ENCODE results near the gene PDE6C. TPM values are rescaled to one million over a fixed set of nuclear protein-coding genes. Genes with fewer than 3 reads are reported as not detected.
A peak's percentile ranks its signal among the peaks of the same experiment; 100 is the strongest.

PDE6C gene
- total and polyA plus RNA-seq, 4 donors = not detected

DNA sequence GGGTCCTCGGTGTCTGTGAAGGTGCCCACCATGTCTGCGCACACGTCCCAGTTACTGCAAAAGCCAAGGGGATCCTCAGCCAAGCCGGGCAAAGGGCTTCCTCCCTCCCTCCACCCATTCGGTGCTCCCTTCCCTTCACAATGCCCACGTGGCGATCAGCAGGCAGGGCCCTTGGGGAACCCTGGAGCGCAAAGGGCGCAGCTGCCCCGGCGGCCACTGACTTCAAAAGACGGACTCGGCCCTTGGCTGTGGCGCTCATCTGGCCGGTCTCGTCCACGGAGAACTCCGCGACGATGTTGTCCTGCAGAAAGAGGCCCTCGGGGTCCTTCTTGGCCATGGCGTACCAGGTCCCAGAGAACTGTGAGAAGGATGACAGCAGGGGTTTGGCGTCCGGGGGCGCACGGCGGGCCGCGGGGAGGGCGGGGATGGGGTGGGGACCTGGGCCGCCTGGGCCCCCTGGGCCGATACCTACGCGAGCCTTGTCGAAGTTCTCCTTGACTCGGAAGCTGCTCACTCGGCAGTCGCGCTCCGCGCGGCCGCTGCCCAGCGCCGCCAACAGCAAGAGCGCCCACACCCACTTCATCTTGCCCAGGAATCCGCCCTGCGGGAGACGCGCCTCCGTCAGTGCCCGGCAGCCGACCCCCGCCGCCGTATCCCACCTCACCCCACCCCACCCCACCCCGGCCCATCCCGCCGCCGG lies 11.7 kb upstream of the PDE6C start:
- ATAC-seq (ENCODE audit: insufficient read depth, low FRiP score) (no peak), DNase-seq (peak; percentile 57 to 79 (median 74))
- H3K4me3 ChIP-seq = no peak overlapping the region
- no peaks in the 10 kb centered on the region for H3K9me3 ChIP-seq (ENCODE audit: control insufficient read depth in 4 of 4, insufficient read depth in 3 of 4, low read length in 3 of 4)
- no peaks in the 10 kb centered on the region for H3K36me3 ChIP-seq (ENCODE audit: control insufficient read depth in 4 of 4, insufficient read depth in 4 of 4, low read length in 4 of 4)
- H3K27ac ChIP-seq (ENCODE audit: low read depth in 1 of 2, low read length in 1 of 2) = no peak overlapping the region
- no peak overlapping the region for H3K9ac ChIP-seq (ENCODE audit: insufficient read depth in 1 of 2, low read length in 2 of 2)
- TF ChIP-seq, protein P1, sequence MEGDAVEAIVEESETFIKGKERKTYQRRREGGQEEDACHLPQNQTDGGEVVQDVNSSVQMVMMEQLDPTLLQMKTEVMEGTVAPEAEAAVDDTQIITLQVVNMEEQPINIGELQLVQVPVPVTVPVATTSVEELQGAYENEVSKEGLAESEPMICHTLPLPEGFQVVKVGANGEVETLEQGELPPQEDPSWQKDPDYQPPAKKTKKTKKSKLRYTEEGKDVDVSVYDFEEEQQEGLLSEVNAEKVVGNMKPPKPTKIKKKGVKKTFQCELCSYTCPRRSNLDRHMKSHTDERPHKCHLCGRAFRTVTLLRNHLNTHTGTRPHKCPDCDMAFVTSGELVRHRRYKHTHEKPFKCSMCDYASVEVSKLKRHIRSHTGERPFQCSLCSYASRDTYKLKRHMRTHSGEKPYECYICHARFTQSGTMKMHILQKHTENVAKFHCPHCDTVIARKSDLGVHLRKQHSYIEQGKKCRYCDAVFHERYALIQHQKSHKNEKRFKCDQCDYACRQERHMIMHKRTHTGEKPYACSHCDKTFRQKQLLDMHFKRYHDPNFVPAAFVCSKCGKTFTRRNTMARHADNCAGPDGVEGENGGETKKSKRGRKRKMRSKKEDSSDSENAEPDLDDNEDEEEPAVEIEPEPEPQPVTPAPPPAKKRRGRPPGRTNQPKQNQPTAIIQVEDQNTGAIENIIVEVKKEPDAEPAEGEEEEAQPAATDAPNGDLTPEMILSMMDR (IDR thresholded peaks at IDR 0.05; ENCODE audit: control extremely low read depth, extremely low read depth) = no peak
- peaks cover 0 to 8% (median 0%) of the 10 kb centered on the region in 5 donors for H3K4me1 ChIP-seq (ENCODE audit: control insufficient read depth in 5 of 5, insufficient read depth in 5 of 5, low read length in 5 of 5)
- WGBS, 2 donors = 10 to 19% methylated on average over 46 to 60 of the region's 60 CpGs
- H3K27me3 ChIP-seq (ENCODE audit: control insufficient read depth in 3 of 3, insufficient read depth in 3 of 3, low read length in 2 of 3) = peaks cover 8 to 50% (median 29%) of the 10 kb centered on the region in 3 donors

DNA sequence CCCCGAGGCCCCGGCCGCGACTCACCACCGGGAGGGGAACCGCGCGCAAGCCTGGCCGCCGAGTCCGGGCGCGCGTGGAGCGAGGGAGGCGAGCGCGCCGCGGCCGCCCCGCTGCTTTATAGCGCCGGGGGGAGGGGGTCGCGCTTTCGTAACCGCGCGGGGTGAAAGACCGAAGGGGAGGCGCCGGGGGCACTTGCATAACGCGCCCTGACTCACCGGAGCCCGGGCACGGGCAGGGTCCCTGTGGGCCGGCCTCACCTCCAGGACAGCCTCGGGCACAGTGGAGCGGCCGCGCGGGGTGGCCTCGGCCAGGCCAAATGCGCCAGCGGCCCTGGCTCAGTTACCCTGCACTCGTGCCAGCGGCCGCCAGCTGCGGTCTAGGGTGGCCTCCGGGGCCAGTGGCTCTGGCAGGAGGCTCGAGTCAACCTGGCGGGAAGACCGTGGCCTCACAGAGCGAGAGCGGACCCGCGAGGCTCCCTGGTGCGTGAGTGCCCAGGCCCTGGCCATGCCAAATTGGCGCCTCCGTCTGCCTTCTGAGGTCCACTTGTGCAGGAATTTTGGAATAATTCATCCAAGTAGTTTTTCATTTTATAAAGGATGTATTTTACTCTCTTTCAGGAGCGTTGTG lies 11.1 kb upstream of the PDE6C start, which contains the start of gene RBP4:
Gene RBP4 (minus strand): TSS at position 90 of the 628 bp plus-strand sequence. CDS start 207 bp downstream, outside the sequence.
- no peak within 1 kb of the TSS for H3K27ac ChIP-seq (ENCODE audit: low read depth in 1 of 2, low read length in 1 of 2)
- H3K9me3 ChIP-seq (ENCODE audit: control insufficient read depth in 4 of 4, insufficient read depth in 3 of 4, low read length in 3 of 4) = no peaks in the 10 kb centered on the region
- H3K4me1 ChIP-seq (ENCODE audit: control insufficient read depth in 5 of 5, insufficient read depth in 5 of 5, low read length in 5 of 5) = peaks cover 0 to 8% (median 0%) of the 10 kb centered on the region in 5 donors
- TF ChIP-seq, protein P1 (IDR thresholded peaks at IDR 0.05; ENCODE audit: control extremely low read depth, extremely low read depth) = no peak
- peaks cover 8 to 50% (median 29%) of the 10 kb centered on the region in 3 donors for H3K27me3 ChIP-seq (ENCODE audit: control insufficient read depth in 3 of 3, insufficient read depth in 3 of 3, low read length in 2 of 3)
- H3K36me3 ChIP-seq (ENCODE audit: control insufficient read depth in 4 of 4, insufficient read depth in 4 of 4, low read length in 4 of 4) = no peaks in the 10 kb centered on the region
- ATAC-seq (ENCODE audit: insufficient read depth, low FRiP score) (no peak), DNase-seq (peak in 1 of 3 donors; percentile 10)
- peak within 1 kb of the TSS; percentile 7 for H3K4me3 ChIP-seq
- 2% methylated on average over 31 to 63 of the region's 63 CpGs for WGBS, 2 donors
- H3K9ac ChIP-seq (ENCODE audit: insufficient read depth in 1 of 2, low read length in 2 of 2) = no peak within 1 kb of the TSS

DNA sequence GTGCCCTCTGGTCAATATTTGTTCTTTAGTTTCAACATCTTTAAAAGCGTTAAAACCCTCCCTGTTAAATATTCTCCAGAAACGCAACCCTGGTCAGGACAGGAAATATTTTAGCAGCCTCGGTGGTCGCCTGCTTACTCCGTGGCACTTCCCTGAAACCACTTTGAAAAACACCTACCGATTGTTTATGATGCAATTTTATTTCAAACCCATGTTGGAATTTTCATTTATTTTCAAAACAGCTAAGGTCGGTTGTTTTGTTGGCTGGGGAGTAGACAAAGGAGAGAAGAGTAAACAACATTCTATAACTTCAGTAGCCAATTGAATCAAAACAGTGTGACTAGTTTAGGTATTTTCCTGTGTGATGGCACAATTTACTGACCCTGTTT lies 10.6 kb upstream of the PDE6C start:
- TF ChIP-seq, protein P1 (IDR thresholded peaks at IDR 0.05; ENCODE audit: control extremely low read depth, extremely low read depth) = no peak
- Histone ChIP-seq H3K9me3 (ENCODE audit: control insufficient read depth in 4 of 4, insufficient read depth in 3 of 4, low read length in 3 of 4) (no peaks in the 10 kb centered on the region), H3K27ac (ENCODE audit: low read depth in 1 of 2, low read length in 1 of 2) (no peak overlapping the region), H3K27me3 (ENCODE audit: control insufficient read depth in 3 of 3, insufficient read depth in 3 of 3, low read length in 2 of 3) (peaks cover 8 to 50% (median 31%) of the 10 kb centered on the region in 3 donors), H3K4me3 (no peak overlapping the region), H3K4me1 (ENCODE audit: control insufficient read depth in 5 of 5, insufficient read depth in 5 of 5, low read length in 5 of 5) (peaks cover 0 to 8% (median 0%) of the 10 kb centered on the region in 5 donors), H3K36me3 (ENCODE audit: control insufficient read depth in 4 of 4, insufficient read depth in 4 of 4, low read length in 4 of 4) (no peaks in the 10 kb centered on the region), H3K9ac (ENCODE audit: insufficient read depth in 1 of 2, low read length in 2 of 2) (no peak overlapping the region)
- ATAC-seq (ENCODE audit: insufficient read depth, low FRiP score) (no peak), DNase-seq (no peak)
- 5 to 7% methylated on average over 7 of the region's 7 CpGs for WGBS, 2 donors
